IPS-11a (cell line): ENCODE results near the gene CSNK2B.

Source experiments
- H3K4me3 ChIP-seq: one replicate; pipeline ENCODE4 v1.5.1; 2013; ENCODE audit warnings: low read depth, low read length, control low read depth

The CSNK2B gene

DNA sequence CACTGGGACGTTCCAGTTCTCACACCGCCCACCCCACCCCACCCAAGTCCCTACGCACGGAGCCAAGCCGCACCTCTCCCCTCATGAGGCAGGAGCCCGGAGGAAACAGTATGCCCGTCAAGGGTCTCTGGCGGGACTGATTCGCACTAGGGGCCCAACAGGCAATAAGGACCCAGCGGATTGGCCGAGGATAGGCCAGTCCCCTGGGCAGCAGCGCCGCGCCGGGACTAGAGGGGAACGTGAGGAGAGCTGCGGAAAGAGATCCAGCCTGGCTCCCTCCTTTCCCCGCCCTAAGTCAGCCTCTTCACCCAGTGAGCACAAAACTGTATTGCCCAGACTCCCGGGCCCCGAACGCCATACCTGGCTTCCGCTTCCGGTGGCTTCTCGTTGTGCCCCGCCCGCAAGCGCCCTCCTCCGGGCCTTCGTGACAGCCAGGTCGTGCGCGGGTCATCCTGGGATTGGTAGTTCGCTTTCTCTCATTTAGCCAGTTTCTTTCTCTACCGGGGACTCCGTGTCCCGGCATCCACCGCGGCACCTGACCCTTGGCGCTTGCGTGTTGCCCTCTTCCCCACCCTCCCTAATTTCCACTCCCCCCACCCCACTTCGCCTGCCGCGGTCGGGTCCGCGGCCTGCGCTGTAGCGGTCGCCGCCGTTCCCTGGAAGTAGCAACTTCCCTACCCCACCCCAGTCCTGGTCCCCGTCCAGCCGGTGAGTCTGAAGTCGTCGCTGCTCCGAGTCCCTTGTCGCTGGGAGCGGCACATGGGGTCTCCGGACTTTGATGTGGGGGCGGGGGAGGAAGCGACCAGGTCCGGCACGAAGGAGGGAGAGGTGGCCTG is at the start of gene CSNK2B:
Gene CSNK2B (plus strand): TSS at position 580 of the 836 bp plus-strand sequence. CDS start 752 bp downstream, outside the sequence.
- H3K4me3 ChIP-seq, result peak within 1 kb of the TSS; percentile 94

DNA sequence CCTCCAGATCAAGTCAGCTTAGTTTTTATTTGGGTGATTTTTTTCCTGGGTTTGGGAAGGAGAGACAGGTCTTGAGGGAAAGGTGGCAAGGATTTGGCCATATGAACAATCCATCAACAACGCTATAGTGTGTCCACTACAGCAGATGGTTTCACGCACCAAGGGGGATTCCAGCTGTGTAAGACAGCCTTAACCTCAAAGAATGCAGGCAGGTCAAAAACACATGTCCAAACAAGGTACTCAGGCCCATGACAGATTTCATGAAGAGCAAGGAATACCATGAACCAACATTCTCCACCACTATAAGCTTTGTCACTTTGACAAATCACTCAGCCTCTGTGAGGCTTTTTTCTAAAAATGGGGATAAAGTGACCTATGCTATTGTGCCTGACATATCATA is 48.9 kb upstream of the CSNK2B start:
- H3K4me3 ChIP-seq, result no peak overlapping the region

DNA sequence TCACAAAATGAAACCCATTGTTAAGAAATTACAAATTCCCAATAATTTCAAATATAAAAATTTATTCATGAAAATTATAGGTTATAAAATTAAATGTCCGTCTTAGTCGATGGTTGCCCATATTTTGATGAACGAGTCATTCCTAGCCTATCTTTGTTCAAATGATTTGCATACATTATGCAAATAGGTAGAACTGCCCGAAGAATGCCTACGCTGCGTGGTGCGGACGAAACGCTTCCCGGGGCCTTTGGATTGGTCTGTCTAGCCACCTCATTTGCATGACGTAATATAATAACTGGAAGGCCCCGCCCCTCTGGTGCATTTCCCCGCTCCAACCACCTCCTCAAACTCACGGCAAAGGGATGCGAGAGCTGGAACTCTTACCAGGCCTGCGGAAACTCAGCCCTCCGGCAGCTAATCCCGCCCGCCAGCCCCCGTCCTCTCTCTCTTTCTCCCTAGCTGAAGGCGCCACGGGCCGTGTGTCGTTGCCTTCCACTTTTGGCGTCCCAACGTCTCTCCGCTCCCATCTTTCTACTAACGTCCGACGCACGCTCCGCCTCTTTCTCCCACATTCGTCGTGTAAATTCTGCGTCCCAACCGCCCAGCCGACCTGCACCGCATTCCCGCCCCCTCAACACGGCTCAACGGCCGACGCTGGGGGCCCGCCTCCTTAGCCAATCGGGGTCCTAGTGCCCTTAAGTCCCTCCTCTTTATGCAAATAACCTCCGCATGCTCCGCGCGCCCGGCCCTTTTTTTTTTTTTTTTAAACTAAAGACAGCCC is 45.9 kb upstream of the CSNK2B start:
- H3K4me3 ChIP-seq, result peak overlapping the region; percentile 83

DNA sequence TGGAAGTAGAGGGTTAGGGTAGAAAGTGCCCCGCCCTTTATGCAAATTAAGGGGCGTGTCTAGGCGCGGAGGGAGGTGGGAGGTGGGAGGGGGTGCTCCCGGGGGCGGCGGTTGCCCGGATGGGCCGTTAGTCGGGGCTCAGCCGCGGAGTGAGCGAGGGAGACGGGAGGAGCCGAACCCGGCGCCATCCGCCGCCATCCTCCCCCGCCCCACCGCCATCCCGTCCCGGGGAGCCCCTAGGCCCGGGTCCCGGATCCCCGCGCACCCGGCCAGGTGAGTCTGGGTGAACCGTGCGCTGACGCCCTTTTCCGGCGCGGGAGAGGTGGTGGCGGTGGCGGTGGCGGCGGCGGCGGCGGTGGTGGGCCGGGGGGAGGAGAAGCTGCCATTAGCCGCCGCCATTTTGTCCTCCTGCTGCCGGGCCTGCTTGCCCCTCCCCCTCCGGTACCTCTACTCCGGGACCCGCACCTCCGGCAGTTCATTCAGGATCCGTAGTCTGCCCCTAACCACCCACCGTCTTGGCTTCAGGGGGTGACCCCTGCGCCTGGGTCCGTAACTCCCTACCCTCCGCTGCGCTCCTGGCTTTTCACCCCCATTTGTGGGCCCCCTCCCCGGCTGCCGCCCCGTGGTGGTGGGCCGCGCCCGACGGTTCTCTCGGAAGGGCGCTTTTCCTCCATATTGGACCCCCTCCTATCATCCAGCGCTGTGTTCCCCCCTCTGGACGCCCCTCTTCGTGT is 45.1 kb upstream of the CSNK2B start, which contains the start of gene PRRC2A:
Gene PRRC2A (plus strand): TSS at position 130 of the 734 bp plus-strand sequence. CDS start 2,075 bp downstream, outside the sequence.
- H3K4me3 ChIP-seq, result peak within 1 kb of the TSS; percentile 89

DNA sequence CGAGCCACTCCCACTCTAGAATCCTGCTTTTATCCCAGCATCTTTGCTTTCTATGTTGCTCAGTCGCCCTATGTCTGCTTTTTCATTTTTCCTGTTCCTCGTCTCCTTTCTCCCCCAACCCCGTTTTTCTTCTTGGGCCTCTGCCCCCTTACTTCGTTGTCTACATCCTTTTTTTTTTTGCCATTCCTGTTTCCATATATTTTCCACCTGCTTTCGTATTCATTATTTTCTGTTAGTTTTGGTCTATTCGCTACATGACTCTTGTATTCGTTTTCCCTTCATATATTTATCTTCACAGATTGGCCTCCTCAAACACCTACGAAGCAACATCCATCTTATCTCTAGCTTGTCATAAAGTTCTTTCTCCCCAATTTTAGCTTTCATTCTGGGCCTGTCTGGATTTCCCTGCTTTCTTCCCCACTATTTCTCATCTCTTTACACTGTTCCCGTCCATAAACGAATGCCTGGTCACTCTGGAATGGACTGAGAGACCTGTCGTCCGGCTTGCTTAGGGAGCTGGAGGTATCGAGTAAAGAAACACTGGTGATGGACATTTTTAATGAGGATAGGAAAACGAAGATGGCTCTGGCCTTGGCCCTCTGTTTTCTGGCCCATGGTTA is 44.5 kb upstream of the CSNK2B start:
- H3K4me3 ChIP-seq, result peak overlapping the region; percentile 89

DNA sequence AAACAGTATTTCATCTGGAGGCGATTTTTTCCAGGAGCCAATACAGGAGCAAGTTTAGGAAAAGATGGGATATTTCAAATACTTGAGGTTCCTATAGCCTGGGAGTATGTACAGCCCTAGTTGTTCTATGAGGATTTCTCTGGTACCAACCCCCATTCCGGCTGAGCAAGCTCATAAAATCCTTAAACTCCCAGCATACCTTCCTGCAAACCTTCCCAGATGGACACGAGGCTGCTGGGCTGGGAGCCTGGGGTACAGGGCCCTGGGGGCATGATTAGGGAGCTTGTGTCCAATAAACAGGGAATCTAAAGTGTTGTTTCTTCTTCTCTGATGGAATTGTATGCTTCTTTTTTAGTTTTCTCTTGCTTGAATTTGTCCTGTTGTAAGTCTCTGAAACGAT is 43.9 kb upstream of the CSNK2B start:
- H3K4me3 ChIP-seq, result peak overlapping the region; percentile 89

DNA sequence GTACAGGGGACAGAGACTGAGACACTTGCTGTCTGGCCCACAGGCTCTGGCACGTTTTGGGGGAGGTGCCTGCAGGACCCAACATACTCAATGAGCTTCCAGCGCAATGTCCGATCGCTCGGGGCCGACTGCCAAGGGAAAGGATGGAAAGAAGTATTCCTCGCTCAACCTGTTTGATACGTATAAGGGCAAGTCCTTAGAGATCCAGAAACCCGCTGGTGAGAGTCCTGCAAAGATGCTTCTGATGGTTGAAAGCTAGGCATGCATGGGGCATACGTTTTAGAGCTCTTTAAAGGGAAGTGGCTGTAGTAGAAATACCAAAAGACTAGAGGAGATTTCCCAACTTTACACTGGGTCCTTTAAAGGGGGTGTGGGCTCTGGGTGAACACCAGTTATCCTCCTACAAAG is 43.2 kb upstream of the CSNK2B start:
- no peak overlapping the region for H3K4me3 ChIP-seq

DNA sequence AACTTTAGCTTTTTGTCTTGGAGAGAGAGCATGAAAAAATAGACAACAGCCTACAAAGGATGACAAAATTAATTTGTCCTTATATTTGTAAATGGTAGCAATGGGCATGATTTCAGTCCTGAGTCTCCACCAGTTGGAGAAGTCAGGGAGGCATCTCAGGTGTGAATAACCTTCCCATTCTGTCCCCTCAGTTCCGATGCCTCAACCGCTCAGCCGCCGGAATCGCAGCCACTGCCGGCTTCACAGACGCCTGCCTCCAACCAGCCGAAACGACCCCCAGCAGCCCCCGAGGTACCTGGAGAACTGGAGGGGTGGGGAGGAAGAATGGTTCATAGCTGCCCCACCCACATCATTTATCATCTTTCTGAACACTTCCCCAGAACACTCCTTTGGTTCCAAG is 41.8 kb upstream of the CSNK2B start:
- H3K4me3 ChIP-seq, result no peak overlapping the region

DNA sequence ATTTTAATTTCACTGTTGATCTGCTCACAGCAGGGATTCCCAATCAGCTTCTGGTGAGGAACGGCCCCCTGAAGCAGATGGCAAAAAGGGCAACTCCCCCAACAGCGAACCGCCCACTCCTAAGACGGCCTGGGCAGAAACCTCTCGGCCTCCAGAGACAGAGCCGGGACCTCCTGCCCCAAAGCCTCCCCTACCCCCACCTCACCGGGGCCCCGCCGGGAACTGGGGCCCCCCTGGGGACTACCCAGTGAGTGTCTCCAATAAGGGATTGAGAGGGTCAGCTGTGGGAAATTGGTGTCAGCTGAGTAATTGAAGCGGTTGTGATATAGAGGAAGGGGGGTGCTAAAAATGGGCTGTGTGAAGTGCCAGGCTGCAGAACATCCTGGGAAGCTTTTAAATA is 38.9 kb upstream of the CSNK2B start:
- H3K4me3 ChIP-seq, result no peak overlapping the region

DNA sequence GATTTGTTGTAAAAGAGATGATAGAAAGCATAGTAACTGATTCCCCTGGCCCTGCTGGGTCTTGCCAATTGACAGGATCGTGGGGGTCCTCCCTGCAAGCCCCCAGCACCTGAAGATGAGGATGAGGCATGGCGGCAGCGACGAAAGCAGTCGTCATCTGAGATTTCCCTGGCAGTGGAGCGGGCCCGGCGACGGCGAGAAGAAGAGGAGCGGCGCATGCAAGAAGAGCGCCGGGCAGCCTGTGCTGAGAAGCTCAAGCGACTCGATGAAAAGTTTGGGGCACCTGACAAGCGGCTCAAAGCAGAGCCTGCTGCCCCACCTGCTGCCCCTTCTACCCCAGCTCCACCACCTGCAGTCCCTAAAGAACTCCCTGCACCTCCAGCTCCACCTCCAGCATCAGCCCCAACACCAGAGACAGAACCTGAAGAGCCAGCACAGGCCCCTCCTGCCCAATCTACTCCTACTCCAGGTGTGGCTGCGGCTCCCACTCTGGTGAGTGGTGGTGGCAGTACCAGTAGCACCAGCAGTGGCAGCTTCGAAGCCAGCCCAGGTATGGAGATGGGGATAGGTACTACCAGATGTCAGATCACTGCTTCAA is 38.1 kb upstream of the CSNK2B start:
- H3K4me3 ChIP-seq, result no peak overlapping the region

DNA sequence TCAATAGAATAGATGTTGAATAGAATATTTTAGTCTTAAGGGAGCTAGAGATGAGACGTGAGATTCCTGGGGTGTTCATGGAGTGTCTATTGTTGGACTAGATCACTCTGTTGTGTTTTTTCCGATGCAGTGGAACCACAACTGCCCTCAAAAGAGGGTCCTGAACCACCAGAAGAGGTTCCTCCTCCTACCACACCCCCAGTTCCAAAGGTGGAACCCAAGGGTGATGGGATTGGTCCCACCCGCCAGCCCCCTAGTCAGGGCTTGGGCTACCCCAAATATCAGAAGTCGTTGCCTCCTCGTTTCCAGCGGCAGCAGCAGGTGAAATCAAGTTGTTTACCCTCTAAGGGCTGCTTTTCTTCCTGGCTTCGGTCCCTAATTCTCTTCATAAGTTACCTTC is 36.9 kb upstream of the CSNK2B start:
- no peak overlapping the region for H3K4me3 ChIP-seq

DNA sequence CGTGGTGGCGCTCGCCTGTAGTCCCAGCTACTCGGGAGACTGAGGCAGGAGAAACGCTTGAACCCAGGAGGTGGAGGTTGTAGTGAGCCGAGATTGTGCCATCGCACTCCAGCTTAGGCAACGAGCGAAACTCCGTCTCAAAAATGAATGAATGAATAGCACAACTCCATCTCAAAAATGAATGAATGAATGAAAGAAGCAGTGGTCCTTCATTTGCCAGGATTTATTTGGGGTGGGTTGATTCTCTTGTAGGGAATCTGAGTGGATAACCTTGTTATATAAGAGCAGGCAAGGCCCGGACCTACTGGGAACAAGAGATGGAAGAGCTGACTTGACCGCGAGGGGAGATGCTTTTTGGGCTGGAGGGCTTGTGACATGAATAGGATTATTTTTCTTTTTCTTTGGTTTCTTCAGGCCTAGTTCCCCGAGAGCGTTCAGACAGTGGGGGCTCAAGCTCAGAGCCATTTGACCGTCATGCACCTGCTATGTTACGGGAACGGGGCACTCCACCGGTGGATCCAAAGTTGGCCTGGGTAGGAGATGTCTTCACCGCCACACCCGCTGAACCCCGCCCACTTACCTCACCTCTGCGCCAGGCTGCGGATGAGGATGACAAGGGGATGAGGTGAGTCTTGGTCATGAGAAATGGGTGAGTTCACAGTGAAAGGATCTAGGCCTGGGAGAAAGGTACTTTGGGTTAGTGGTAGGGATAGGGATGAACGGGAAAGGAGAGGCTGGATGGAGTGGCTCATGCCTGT is 35.5 kb upstream of the CSNK2B start:
- no peak overlapping the region for H3K4me3 ChIP-seq

DNA sequence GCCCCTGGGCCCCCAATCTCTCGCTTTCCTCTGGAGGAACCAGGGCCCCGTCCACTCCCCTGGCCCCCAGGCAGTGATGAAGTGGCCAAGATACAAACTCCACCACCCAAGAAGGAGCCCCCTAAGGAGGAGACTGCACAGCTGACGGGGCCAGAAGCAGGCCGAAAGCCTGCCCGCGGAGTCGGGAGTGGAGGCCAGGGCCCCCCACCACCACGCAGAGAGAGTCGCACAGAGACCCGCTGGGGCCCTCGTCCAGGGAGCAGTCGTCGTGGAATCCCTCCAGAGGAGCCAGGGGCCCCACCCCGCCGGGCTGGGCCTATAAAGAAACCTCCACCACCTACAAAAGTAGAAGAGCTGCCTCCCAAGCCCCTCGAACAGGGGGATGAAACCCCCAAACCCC is 34.7 kb upstream of the CSNK2B start:
- H3K4me3 ChIP-seq, result no peak overlapping the region

DNA sequence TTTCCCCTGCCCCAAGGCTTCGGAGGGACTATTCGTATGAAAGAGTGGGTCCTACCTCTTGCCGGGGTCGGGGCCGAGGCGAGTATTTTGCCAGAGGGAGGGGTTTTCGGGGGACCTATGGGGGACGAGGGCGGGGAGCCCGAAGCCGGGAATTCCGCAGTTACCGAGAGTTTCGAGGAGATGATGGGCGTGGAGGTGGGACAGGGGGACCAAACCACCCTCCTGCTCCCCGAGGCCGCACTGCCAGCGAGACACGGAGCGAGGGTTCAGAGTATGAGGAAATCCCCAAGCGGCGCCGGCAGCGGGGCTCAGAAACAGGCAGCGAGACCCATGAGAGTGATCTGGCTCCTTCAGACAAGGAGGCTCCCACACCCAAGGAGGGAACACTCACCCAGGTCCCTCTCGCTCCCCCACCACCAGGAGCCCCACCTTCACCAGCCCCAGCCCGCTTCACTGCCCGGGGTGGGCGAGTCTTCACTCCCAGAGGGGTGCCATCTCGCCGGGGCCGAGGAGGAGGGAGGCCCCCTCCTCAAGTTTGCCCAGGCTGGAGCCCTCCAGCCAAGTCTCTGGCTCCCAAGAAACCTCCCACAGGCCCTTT is 34.1 kb upstream of the CSNK2B start:
- H3K4me3 ChIP-seq, result no peak overlapping the region

DNA sequence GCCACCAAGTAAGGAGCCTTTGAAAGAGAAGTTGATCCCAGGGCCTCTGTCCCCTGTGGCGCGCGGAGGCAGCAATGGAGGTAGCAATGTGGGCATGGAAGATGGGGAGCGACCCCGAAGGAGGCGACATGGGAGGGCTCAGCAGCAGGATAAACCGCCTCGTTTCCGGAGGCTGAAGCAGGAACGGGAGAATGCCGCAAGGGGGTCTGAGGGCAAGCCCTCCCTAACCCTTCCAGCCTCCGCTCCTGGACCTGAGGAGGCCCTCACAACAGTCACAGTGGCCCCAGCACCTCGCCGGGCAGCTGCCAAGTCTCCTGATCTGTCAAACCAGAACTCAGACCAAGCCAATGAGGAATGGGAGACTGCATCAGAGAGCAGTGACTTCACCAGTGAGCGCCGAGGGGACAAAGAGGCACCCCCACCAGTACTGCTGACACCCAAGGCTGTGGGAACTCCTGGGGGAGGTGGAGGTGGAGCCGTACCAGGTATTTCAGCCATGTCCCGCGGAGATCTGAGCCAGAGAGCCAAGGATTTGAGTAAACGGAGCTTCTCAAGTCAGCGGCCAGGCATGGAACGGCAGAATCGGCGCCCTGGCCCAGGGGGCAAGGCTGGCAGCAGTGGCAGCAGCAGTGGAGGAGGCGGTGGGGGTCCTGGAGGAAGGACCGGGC is 33.5 kb upstream of the CSNK2B start:
- H3K4me3 ChIP-seq, result no peak overlapping the region

DNA sequence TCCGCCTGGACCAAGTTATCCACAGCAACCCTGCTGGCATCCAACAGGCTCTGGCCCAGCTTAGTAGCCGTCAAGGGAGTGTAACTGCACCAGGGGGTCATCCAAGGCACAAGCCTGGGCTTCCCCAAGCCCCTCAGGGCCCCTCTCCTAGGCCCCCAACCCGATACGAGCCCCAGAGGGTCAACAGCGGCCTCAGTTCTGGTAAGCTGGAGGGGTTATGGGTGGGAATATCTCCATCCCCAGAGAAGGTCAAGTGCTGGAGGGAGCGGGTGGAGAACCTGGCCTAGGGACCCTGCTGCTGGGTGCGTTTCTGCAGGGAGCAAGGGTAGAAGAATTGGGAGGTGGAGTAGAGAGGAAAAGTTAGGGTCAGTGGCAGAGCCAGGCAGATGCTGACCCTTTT is 32.4 kb upstream of the CSNK2B start:
- H3K4me3 ChIP-seq, result no peak overlapping the region

DNA sequence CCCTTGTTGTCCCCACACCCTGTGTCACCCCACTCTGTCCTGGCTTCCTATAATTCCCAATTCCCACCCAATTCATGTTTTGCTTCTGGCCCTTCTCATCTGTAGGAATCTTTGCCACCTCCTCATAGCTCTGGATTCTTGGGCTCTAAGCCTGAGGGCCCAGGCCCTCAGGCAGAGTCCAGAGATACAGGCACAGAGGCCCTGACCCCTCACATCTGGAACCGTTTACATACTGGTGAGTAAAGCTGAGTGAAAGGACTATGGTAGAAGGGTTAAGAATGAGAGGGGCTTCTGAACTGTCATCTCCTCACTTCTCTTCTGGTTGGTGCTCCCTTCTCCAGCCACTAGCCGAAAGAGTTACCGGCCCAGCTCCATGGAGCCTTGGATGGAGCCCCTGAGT is 31.7 kb upstream of the CSNK2B start:
- H3K4me3 ChIP-seq, result no peak overlapping the region

DNA sequence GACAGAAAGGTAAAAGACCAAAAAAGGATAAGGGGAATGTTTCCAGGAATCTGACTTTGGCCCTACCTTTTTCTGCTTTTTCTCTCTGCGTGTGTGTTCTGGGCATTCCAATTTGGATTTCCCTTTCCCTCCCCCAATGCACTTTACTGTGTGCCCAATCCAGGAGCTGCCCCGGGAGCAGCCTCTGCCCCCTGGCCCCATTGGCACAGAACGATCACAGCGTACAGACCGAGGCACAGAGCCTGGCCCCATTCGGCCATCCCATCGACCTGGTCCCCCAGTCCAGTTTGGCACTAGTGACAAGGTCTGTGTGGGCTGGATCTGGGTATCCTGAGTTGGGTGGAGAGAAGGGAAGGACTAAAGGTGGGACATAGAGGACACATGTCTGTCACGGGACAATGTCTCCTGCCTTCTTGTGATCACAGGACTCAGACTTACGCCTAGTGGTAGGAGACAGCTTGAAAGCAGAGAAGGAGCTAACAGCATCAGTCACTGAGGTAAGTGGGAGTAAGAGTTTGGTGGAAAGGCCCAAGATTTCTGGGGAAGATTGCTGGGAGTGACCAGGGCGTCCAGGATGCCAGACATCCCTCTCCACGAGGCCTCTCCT is 30.8 kb upstream of the CSNK2B start:
- no peak overlapping the region for H3K4me3 ChIP-seq
